OCI-LY1 (cell line): Measurements from ENCODE around the gene ZRSR2.

Experiments used
- H2AFZ ChIP-seq: fragments of 200-600 bp; sonication (generic), shearing (Covaris generic); 2 replicates; pipeline ENCODE4 v1.6.0; 2014; ENCODE audit warnings: antibody characterized with exemption, mild to moderate bottlenecking, low read length
- H3F3A ChIP-seq: fragments of 200-600 bp; sonication (generic), shearing (Covaris generic); 2 replicates; pipeline ENCODE4 v1.6.0; 2014; ENCODE audit warnings: mild to moderate bottlenecking, antibody characterized with exemption, low read length, moderate library complexity; ENCODE audit not compliant: insufficient read depth
- H3K27ac ChIP-seq: fragments of 200-600 bp; sonication (generic); 2 replicates; pipeline ENCODE4 v1.5.1; 2014; ENCODE audit warnings: low read length, mixed run types, mild to moderate bottlenecking, low read depth; ENCODE audit not compliant: poor library complexity, severe bottlenecking
- H3K27me3 ChIP-seq: fragments of 200-600 bp; sonication (generic); 2 replicates; pipeline ENCODE4 v1.6.0; 2014; ENCODE audit warnings: antibody characterized with exemption, mild to moderate bottlenecking, low read length, moderate library complexity; ENCODE audit not compliant: insufficient read depth
- H3K36me3 ChIP-seq: fragments of 200-600 bp; sonication (generic); 2 replicates; pipeline ENCODE4 v1.6.1; 2014; ENCODE audit warnings: mild to moderate bottlenecking, antibody characterized with exemption, low read length, moderate library complexity, mixed read lengths; ENCODE audit not compliant: insufficient read depth
- H3K4me1 ChIP-seq: fragments of 200-600 bp; sonication (generic); 2 replicates; pipeline ENCODE4 v1.5.1; 2014; ENCODE audit warnings: mild to moderate bottlenecking, low read length, moderate library complexity; ENCODE audit not compliant: insufficient read depth, severe bottlenecking
- H3K4me2 ChIP-seq: fragments of 200-600 bp; sonication (generic), shearing (Covaris generic); 2 replicates; pipeline ENCODE4 v1.6.1; 2014; ENCODE audit warnings: low read length
- H3K4me3 ChIP-seq: fragments of 200-600 bp; sonication (generic); 2 replicates; pipeline ENCODE4 v1.5.1; 2014; ENCODE audit warnings: low read length, low read depth, mild to moderate bottlenecking, mixed read lengths; ENCODE audit not compliant: poor library complexity, severe bottlenecking
- H3K79me2 ChIP-seq: fragments of 200-600 bp; shearing (Covaris generic); 2 replicates; pipeline ENCODE4 v1.6.1; 2016; ENCODE audit warnings: mixed run types, low read length, mixed read lengths; ENCODE audit not compliant: insufficient read depth
- H3K9ac ChIP-seq: fragments of 200-600 bp; sonication (generic), shearing (Covaris generic); 2 replicates; pipeline ENCODE4 v1.6.1; 2014; ENCODE audit warnings: mild to moderate bottlenecking, low read length, mixed read lengths
- H3K9me2 ChIP-seq: fragments of 200-600 bp; sonication (generic), shearing (Covaris generic); 2 replicates; pipeline ENCODE4 v1.6.1; 2014; ENCODE audit warnings: low read depth, mild to moderate bottlenecking, low read length, mixed read lengths
- H3K9me3 ChIP-seq: fragments of 200-600 bp; shearing (Covaris generic); 2 replicates; pipeline ENCODE4 v1.6.1; 2014; ENCODE audit warnings: low read length, mixed read lengths
- H4K20me1 ChIP-seq: fragments of 200-600 bp; sonication (generic), shearing (Covaris generic); 2 replicates; pipeline ENCODE4 v1.6.0; 2016; ENCODE audit warnings: mild to moderate bottlenecking, low read length; ENCODE audit not compliant: insufficient read depth
- EZH2 ChIP-seq: fragments of 200-600 bp; sonication (generic), shearing (Covaris generic); IDR thresholded peaks from 2 replicates; pipeline ENCODE4 v1.8.0; 2017; ENCODE audit warnings: borderline replicate concordance, mixed run types, mild to moderate bottlenecking, antibody characterized with exemption, low read length, moderate library complexity, mixed read lengths
- TF ChIP-seq, protein P1 (sequence below): fragments of 200-600 bp; sonication (generic), shearing (Covaris generic); IDR thresholded peaks from 2 replicates; pipeline ENCODE4 v1.5.1; 2017; ENCODE audit warnings: mild to moderate bottlenecking, antibody characterized with exemption, low read length, moderate library complexity, mixed read lengths

The ZRSR2 gene

DNA sequence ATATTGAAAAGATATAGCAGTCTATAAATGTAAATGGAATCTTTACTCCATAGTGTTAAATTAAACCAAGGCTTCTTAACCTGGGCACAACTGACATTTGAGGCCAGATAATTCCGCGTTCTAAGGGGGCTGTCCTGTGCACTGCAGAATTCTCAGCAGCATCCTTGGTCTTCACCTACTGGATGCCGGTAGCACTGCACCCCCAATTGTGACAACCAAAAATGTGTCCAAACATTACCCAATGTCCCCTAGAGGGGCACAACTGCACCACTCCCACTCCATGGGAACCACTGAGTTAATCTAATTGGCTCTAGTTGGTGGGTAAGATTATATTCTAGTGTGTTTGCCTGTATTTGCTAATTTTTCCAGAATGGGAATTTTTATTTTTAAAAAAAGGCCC, 47.7 kb downstream of the ZRSR2 start:
- no peak overlapping the region for H3K27ac ChIP-seq
- no peaks in the 10 kb centered on the region for H3K27me3 ChIP-seq
- peaks cover 32% of the 10 kb centered on the region for H3K36me3 ChIP-seq
- TF ChIP-seq, protein P1, sequence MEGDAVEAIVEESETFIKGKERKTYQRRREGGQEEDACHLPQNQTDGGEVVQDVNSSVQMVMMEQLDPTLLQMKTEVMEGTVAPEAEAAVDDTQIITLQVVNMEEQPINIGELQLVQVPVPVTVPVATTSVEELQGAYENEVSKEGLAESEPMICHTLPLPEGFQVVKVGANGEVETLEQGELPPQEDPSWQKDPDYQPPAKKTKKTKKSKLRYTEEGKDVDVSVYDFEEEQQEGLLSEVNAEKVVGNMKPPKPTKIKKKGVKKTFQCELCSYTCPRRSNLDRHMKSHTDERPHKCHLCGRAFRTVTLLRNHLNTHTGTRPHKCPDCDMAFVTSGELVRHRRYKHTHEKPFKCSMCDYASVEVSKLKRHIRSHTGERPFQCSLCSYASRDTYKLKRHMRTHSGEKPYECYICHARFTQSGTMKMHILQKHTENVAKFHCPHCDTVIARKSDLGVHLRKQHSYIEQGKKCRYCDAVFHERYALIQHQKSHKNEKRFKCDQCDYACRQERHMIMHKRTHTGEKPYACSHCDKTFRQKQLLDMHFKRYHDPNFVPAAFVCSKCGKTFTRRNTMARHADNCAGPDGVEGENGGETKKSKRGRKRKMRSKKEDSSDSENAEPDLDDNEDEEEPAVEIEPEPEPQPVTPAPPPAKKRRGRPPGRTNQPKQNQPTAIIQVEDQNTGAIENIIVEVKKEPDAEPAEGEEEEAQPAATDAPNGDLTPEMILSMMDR = no peak
- TF ChIP-seq EZH2 = no peak
- H3K9me2 ChIP-seq = no peaks in the 10 kb centered on the region
- H3K4me1 ChIP-seq = no peaks in the 10 kb centered on the region
- H3K4me2 ChIP-seq = no peak overlapping the region
- H2AFZ ChIP-seq = no peak overlapping the region
- H3K79me2 ChIP-seq = no peaks in the 10 kb centered on the region
- H3K9ac ChIP-seq = no peak overlapping the region
- H4K20me1 ChIP-seq = no peaks in the 10 kb centered on the region
- no peaks in the 10 kb centered on the region for H3F3A ChIP-seq
- no peaks in the 10 kb centered on the region for H3K9me3 ChIP-seq
- no peak overlapping the region for H3K4me3 ChIP-seq

DNA sequence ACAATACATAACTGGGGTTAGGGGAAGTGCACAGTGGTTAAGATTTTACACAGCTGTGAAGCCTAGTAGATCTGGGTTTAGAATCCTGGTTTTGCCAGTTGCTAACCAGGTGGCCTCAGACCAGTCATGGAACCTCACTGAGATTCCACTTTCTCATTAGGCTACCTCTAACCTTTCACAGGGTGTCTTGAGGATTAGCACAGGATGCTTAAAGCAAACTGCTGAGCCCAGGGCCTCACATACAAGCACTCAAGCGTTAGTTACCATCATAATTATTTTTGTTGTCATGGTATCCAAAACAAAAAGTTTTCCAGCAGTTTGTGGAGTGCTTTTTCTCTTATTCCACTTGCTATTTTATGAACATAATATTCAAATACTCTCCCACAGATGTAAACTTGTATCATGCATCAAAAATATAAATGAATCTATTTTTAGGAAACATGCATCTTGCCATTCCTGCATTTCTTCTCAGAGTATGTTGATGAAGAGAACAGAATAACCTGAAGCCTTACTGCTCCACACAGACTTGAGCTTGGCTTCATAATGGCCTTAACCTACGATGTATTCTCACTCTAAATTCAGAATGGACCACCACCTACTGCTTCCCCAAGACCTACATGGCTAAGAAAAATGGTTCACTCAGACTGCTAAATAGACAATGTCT, 51.7 kb downstream of the ZRSR2 start:
- no peaks in the 10 kb centered on the region for H4K20me1 ChIP-seq
- H3K36me3 ChIP-seq = peaks cover 50% of the 10 kb centered on the region
- H3K9me3 ChIP-seq = no peaks in the 10 kb centered on the region
- no peak overlapping the region for H3K9ac ChIP-seq
- no peak overlapping the region for H3K4me3 ChIP-seq
- H3K4me2 ChIP-seq = no peak overlapping the region
- H2AFZ ChIP-seq = no peak overlapping the region
- no peaks in the 10 kb centered on the region for H3F3A ChIP-seq
- H3K27ac ChIP-seq = no peak overlapping the region
- TF ChIP-seq, protein P1 = no peak
- TF ChIP-seq EZH2 = no peak
- no peaks in the 10 kb centered on the region for H3K4me1 ChIP-seq
- no peaks in the 10 kb centered on the region for H3K79me2 ChIP-seq
- no peaks in the 10 kb centered on the region for H3K27me3 ChIP-seq
- H3K9me2 ChIP-seq = no peaks in the 10 kb centered on the region

DNA sequence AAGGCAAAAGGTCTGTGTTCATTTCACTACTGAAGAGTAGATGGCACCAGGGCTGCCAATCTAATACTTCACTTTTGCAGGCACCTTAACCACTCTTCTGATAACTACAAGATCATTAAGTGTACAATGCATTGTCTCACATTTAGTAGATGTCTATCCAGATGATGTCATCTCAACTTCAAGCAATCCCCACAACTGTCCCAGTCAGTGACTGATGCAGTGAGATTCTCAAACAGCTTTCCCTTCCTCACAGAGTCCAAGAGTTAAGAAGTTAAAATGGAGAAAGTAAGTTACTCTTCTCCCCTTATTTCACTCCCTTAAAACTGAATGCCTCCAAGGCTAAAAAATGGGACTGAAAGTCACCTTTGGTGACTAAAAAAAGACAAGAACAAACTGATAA, 53.7 kb downstream of the ZRSR2 start:
- Histone ChIP-seq H3K79me2 (no peaks in the 10 kb centered on the region), H3K9me2 (no peaks in the 10 kb centered on the region), H3K4me2 (no peak overlapping the region), H3K27me3 (no peaks in the 10 kb centered on the region), H4K20me1 (no peaks in the 10 kb centered on the region), H3F3A (no peaks in the 10 kb centered on the region), H3K27ac (no peak overlapping the region), H3K4me1 (peaks cover 5% of the 10 kb centered on the region), H3K4me3 (no peak overlapping the region), H3K36me3 (peaks cover 53% of the 10 kb centered on the region), H3K9me3 (no peaks in the 10 kb centered on the region), H3K9ac (no peak overlapping the region), H2AFZ (no peak overlapping the region)
- TF ChIP-seq, protein P1 = no peak
- no peak for TF ChIP-seq EZH2
